Activated gamma-delta T cell treated with Interleukin-2 at 50 U/mL for 16 hours (primary cell): ENCODE data around the gene CDIP1.
"Not testable (repeated sequence)": the region's sequence is repeated elsewhere in the genome, so short reads cannot be mapped to it uniquely, and the experiment has no call there.

ENCODE experiments used
- DNase-seq: peaks from one replicate; pipeline ENCODE4 v3.0.0-alpha.2; 2020

CDIP1 gene

DNA sequence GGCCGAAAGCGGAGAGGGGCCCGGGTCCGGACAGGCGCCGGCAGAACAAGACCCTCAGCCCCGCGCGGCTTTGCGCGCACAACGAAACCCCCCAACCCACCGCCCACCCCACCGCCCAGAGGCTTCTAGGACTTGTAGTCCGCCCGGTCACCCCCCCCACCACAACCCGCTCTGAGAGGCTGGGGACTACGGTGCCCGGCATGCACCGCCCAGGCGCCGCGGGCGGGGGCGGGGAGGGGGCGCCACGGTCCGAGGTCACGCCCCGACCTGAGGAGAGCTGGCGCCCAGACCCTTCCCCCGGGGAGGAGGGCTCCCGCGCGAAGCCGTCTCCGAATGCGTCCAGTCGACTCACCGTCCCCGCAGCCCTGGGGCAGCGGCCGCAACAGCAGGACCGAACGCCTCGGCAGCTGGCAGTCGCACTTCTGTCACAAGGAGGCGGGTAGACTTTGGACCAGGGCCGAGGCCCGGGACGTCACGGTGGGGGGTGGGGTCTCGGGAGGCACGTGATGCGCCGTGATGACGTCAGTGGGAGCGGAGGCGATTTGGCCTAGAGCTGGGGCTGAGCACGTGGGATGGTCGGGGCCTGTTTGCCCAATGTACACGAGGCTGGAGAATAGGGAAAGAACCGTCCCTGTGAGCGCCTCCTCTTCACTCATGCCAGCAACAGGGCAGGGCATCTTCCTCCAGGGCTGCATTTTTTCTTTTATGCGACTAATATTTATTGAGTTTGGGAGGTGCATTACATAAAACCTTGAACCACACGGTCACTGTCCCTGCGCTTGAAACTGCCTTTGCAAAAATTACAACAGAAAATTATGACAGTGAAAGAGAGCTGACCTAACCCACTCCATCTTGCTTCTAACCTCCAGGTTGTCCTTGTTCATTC is at the start of gene CDIP1:
CDIP1 (minus strand) TSS at position 424 of the 886 bp plus-strand sequence. CDS start 24,643 bp downstream, outside the sequence.
- peak; percentile 94 for DNase-seq

DNA sequence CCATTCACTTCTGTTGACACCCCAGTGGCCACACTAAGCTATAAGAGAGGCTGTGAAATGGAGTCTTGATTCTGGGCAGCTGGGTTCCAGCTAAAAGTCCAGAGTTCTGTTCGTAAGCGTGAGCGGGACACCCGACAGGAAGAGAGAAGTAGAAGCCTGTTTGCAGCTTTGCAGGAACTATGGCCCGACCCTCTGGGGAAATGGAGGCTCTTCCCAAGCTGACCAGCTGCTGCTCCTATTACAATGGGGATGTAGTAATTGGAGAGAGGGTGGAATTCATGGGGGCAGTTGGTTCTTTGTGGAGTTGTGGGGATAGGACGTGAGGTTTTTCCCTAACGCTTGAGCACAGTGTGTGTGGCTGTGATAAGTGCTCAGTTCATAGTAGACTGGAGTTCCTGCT is 47.7 kb upstream of the CDIP1 start:
- no peak for DNase-seq

GRCh38 chr16:4583906-4584305 is 45.3 kb upstream of the CDIP1 start:
- DNase-seq: no peak

GRCh38 chr16:4580250-4580649 is 41.7 kb upstream of the CDIP1 start:
- DNase-seq: no peak

DNA sequence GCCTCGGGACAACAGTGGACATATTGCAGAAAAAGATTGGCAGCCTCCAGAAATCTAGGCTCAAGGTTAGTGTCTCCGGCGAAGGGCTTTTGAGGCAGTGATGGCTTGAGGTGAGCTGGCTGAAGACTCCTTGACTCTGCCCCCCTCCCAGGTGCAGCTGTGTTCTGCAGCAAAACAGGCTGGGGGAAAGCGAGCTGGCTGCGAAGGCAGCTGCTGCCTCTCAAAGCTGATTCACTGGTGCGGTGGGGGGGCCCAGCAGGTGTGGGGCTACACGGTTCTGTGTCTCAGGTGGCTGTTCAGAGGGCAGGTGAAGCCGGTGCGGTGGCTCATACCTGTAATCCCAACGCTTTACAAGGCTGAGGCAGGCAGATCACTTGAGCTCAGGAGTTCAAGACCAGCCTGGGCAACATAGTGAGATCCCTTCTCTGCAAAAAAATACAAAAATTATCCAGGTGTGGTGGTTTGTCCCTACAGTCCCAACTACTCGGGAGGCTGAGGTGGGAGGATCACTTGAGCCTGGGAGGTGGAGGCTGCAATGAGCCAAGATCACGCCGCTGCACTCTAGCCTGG is 40.5 kb upstream of the CDIP1 start:
- no peak for DNase-seq

DNA sequence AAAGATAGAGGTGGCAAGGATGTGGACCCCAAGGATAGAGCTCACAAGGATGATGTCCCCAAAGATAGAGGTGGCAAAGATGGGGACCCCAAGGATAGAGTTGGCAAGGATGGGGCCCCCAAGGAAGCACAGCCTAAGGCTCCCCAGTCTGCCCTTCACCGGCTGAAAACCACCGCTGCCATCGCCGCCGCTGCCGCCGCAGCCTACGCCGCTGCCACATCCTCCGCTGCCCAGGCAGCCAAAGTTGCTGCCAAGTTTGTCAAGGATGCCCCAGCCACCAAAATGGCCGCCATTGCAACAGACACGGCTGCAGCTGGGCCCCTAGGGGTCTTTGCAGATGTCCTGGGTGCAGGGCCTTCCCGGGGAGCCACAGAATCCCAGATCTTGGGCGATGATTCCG is 37.4 kb upstream of the CDIP1 start:
- DNase-seq: no peak

DNA sequence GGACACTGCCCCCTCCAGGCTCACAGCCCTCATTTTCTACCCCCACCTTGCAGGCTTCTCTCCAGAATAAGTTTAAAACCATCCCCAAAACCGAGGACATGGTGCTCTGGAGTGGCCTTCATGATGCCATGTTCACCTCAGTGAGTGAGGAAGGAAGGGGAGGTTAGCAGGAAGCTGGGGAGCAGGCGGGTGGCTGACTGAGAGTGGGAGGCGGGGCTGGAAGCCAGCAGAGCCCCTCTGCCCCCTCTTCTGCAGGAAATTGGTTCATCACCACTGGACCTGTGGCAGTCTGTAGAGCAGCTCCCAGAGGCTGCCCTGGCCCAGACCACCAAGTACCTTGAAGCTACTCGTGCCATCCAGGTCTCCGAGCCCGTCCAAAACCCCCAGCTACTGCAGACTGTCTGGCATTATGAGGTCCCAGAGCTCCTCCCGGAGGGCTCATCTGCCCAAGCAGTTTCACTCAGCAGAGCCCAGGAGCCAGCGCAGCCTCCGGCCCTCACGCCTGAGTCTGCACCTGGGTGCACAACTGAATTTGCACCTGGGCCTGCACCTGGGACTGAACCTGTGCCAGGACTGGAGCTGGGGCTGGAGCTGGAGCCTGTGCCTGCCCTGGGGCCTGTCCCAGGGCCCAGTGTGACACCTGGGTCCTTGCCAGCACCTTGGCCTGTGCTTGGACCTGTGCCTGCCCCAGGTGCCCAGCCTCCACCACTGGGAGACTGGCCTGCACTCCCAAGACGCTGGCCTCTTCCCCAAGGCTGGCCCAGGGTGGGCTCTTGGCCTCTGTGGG is 36.5 kb upstream of the CDIP1 start:
- DNase-seq: no peak

DNA sequence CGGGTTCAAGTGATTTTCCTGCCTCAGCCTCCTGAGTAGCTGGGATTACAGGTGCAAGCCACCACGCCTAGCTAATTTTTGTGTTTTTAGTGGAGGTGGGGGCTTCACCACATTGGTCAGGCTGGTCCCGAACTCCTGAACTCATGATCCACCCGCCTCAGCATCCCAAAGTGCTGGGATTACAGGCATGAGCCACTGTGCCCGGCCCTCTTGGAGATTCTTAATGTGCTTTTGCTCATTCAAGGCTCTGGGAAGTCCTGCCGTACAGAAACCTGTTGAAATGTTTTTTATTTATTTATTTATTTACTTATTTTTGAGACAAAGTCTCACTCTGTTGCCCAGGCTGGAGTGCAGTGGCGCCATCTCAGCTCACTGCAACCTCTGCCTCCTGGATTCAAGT is 35.4 kb upstream of the CDIP1 start:
- DNase-seq: not testable (repeated sequence)

- DNase-seq: no peak
Observed at GRCh38 chr16:4572715-4573114, 34.1 kb upstream of the CDIP1 start.

DNA sequence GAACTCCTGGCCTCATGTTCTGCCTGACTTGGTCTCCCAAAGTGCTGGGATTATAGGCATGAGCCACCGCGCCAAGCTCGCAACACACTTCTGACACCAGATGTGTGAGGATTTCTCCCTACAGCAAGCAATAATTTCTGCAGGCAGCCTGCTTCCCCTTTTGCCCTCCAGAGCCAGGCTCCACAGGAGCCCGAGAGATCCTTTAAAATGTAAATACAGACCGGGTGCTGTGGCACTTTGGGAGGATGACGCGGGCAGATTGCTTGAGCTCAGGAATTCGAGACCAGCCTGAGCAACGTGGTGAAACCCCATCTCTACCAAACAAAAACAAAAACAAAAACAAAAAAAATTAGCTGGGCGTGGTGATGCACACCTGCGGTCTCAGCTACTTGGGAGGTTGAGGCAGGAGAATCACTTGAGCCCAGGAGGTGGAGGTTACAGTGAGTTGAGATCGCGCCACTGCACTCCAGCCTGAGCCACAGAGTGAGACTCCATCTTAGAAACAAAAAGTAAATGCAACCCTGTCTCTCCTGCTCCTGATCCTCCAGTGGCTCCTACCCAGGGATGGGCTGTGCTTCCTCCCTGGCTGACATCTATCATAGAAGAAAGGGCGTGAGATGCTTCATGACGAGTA is 32.2 kb upstream of the CDIP1 start:
- no peak for DNase-seq

DNA sequence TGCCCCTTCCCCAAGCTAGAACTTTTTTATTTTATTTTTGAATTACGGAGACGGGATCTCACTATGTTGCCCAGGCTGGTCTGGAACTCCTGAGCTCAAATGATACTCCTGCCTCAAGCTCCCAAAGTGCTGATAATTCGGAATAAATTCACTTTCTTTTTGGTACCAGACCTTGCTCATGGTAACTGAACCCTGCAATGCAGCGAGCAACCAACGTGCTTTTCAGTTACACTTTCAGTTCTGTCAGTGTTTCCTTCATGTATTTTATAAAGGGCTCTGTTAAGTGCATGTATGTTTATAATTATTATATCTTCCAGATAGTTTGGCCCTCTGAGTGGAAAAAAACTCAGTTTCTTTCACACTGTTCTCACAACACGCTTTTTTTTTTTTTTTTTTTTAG is 31.5 kb upstream of the CDIP1 start:
- DNase-seq: no peak

DNA sequence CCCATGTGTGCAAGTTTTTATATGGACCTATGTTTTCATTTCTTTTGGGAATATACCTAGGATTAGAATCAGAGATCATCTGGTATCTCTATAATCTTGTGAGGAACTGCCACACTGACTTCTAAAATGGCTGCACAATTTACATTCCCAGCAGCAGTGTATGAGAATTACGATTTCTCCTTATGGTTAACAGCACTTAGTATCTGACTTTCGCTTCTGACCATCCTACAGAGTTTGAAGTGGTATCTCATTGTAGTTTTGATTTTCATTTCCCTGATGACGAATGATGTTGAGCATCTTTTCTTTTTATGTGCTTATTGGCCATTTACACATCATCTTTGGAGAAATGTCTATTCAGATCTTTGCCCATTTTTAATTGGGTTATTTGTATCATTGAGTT is 27.6 kb upstream of the CDIP1 start:
- DNase-seq: no peak

GRCh38 chr16:4564661-4565267 is 26.2 kb upstream of the CDIP1 start:
- DNase-seq: no peak

- DNase-seq: no peak
Observed at GRCh38 chr16:4561596-4561995, 23.0 kb upstream of the CDIP1 start.

DNA sequence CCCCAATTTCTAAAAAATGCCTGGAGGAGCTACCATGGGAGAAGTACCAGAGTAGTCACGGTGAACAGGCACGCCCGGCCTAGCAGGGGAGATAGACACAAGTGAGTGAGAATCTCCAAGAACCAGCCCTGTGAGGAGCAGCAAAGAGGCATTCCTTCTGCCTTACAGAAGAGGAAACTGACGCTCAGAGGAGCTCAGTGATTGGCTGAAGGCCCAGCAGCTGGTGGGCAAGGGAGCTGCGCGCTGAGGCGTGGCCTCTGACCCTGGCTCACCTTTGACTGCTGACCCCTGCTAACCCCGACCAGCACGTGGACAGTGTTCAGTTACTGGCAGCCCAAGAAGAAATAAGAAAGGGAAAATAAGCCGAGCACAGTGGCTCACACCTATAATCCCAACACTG is 19.4 kb upstream of the CDIP1 start:
- no peak for DNase-seq

DNA sequence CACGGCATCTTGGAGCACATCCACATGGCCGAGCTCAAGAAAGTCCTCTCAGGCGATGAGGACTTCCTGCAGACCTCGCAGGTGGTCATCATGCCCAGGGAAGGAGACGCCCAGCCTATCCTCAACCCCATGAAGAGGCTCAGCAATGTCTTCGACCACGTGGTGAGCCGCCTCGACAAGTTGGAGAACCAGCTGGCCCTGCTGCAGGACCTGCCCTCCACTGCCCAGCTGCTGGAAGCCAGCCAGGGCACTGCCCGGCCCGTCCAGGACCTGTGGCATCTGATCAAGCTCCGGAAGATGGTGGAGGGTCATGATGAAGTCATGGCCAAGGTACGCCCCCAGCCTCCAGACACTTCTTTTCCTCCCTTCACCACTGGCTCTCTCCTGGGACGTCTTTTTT is 18.0 kb upstream of the CDIP1 start:
- no peak for DNase-seq

- DNase-seq: no peak
Observed at GRCh38 chr16:4556112-4556511, 17.5 kb upstream of the CDIP1 start, which contains the start of gene C16orf96. C16orf96 (plus strand) TSS chr16:4556340; CDS start chr16:4556490, 150 bp downstream.

DNA sequence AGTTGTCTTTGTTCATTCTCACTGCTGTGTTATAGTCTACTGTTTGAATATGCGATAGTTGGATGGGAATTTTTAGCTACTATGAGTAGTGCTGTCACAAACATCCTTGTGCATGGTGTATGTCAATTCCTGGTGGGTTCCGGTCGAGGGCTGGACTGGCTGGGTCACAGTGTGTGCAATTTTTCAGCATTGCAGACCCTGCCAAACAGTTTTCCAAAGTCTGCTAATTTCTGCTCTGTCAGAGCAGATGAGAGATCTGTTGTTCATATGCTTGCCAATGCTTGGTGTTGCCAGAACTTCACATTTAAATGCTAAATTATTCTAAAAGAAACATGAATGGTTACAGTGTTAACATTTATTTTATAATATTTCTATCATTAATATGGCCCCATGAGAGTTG is 14.0 kb upstream of the CDIP1 start:
- DNase-seq: no peak

DNA sequence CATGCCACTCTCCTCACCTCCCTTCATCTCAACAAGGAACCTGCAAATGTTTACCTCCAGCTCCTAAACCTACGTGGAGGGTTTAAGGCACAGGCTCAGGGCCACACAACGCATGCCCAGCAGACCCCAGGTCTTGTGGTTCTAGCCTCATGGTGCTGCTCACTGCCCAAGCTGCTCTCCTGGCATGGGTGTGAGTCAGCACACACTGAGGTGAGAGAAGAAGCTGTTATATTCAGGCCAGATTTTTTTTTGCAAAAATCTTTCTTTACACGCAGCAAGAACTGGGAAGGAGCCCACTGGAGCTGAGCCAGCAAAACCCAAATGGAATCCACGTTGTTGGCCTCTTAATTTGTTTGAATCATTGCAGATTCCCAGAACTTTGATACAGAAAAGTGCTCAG is 12.0 kb upstream of the CDIP1 start:
- DNase-seq: no peak

- DNase-seq: no peak
Observed at GRCh38 chr16:4548124-4548523, 9.6 kb upstream of the CDIP1 start.

DNA sequence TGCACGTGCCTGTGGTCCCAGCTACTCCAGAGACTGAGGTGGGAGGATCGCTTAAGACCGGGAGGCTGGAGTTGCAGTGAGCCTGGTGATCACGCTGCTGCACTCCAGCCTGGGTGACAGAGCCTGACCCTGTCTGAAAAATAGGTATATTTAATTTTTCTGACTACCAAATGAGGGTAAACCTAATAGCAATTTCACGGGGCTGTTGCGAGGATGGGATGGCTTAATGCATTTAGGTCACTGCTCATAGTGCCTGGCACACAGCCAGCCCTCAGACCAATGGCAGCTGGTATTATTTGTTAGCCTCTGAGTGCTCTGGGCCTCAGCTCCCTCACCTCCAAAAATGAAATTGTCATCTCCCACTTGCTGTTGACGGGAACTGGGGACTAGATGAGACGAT is 5.9 kb upstream of the CDIP1 start:
- no peak for DNase-seq

- no peak for DNase-seq
Observed at GRCh38 chr16:4539716-4540284, 1.2 kb upstream of the CDIP1 start.
